Activated naive CD4-positive, alpha-beta T cell treated with anti-CD3 and anti-CD28 coated beads for 36 hours (primary cell): ENCODE measurements around the gene FNDC8. TPM values are rescaled to one million over a fixed set of nuclear protein-coding genes. Genes with fewer than 3 reads are reported as not detected.
A peak's percentile ranks its signal among the peaks of the same experiment; 100 is the strongest.

ENCODE experiments used
- CTCF ChIA-PET: fragments of 350-600 bp; sonication (Branson Sonifier 250); formaldehyde crosslinking; loops from one replicate; lab custom pipeline; 2021; ENCODE audit warnings: antibody characterized with exemption; lab: Charles Lee
- DNase-seq: peaks from one replicate; pipeline ENCODE4 v3.0.0-alpha.2; 2020
- H3K27ac Mint-ChIP-seq: one replicate; pipeline ENCODE4 v1.8.0; 2021; ENCODE audit warnings: mild to moderate bottlenecking, mixed read lengths
- H3K27me3 Mint-ChIP-seq: one replicate; pipeline ENCODE4 v1.8.0; 2021; ENCODE audit warnings: low read depth, mixed read lengths
- H3K36me3 Mint-ChIP-seq: one replicate; pipeline ENCODE4 v1.8.0; 2021; ENCODE audit warnings: low read depth, mixed read lengths
- H3K4me1 Mint-ChIP-seq: one replicate; pipeline ENCODE4 v1.8.0; 2021; ENCODE audit warnings: low read depth, mixed read lengths
- H3K4me3 Mint-ChIP-seq: one replicate; pipeline ENCODE4 v1.8.0; 2021; ENCODE audit warnings: mild to moderate bottlenecking, moderate library complexity, mixed read lengths
- H3K9me3 Mint-ChIP-seq: one replicate; pipeline ENCODE4 v1.8.0; 2021; ENCODE audit warnings: mixed read lengths
- intact Hi-C: fragments of 100-400 bp; cut with micrococcal nuclease; formaldehyde crosslinking; loops from one replicate; pipeline ENCODE4 v1.15.1; 2023
- total RNA-seq, 2 experiments: library from RNA; stranded (reverse); gene quantifications; one replicate each; pipeline ENCODE4 v1.2.3, GENCODE V29; 2021

Gene FNDC8
- total RNA-seq, 2 experiments from 2014 or later, result not detected

DNA sequence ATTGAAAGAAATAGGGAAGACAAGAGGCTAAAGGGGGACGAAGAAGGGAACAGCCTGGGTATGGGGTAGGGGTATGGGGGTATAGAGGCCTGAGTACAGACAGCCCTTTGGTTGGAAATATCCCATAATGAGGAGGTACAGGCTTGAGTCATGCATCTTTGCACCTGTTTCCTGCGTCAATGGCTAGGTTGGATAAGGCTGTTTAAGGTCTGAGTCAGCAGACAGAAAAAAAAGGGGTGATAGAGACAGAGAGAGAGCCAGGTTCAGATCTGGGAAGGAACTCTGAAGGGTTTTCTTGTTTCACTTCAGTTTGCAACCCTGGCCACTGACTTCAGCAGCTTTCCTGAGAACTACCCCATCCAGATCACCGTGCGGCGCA lies 8.5 kb downstream of the FNDC8 start:
- Mint-ChIP-seq H3K27ac (peak overlapping the region; percentile 59), H3K4me1 (no peaks in the 10 kb centered on the region), H3K27me3 (no peaks in the 10 kb centered on the region), H3K4me3 (no peak overlapping the region), H3K36me3 (peaks cover 29% of the 10 kb centered on the region), H3K9me3 (no peaks in the 10 kb centered on the region)
- intact Hi-C loops, result no loop called here
- CTCF ChIA-PET, result no interaction called here
- no peak for DNase-seq

DNA sequence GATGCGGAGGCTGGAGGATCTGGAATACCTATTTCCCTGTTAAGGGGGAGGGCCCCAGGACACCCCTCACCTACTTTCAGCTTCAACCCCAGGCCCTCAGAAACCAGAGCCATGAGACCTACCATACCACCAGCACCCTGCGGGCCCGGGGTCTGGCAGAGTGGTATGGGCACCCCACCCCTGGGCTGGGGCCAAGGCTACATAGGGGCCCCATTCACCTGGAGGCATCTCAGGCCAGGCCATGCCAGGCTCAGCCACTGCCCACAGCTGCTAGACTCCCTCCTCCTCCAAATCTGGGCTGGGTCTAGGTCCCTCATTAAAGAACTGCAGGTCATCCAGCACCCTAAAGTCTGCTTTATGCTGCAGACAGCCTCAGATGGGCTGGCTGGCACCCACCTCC lies 9.0 kb downstream of the FNDC8 start:
- Mint-ChIP-seq H3K27ac (peak overlapping the region; percentile 59), H3K36me3 (peaks cover 31% of the 10 kb centered on the region), H3K4me3 (no peak overlapping the region), H3K27me3 (no peaks in the 10 kb centered on the region), H3K9me3 (no peaks in the 10 kb centered on the region), H3K4me1 (no peaks in the 10 kb centered on the region)
- CTCF ChIA-PET, result interaction anchor here (0.9 to 1.1 kb wide), 2 partner anchors 10 to 13 kb away, joined by 3 to 4 read pairs; no protein-coding TSS in a partner anchor
- intact Hi-C loops, result no loop called here
- DNase-seq, result no peak

DNA sequence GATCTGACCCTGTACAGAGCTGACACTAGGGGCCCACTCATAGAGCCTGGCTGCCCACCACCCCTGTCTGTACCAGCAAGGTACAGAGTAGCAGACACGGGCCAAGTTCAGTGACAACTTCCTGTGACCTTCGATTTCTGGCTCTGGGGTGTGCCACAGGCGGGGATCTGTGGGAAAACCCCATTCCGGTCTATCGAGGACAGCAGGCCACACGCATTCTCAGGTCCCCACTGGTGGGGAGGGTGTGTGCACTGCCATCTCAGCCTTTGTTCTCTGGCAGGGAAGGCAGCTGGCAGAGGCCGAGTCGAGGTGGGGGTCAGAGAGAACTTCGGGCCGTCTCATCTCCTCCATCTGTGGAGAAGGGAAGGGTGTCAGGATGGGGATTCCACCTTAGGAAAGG lies 10.7 kb downstream of the FNDC8 start:
- H3K4me3 Mint-ChIP-seq, result no peak overlapping the region
- H3K36me3 Mint-ChIP-seq, result peaks cover 43% of the 10 kb centered on the region
- CTCF ChIA-PET, result no interaction called here
- no peak overlapping the region for H3K27ac Mint-ChIP-seq
- DNase-seq, result no peak
- no peaks in the 10 kb centered on the region for H3K9me3 Mint-ChIP-seq
- H3K4me1 Mint-ChIP-seq, result no peaks in the 10 kb centered on the region
- intact Hi-C loops, result no loop called here
- no peaks in the 10 kb centered on the region for H3K27me3 Mint-ChIP-seq

DNA sequence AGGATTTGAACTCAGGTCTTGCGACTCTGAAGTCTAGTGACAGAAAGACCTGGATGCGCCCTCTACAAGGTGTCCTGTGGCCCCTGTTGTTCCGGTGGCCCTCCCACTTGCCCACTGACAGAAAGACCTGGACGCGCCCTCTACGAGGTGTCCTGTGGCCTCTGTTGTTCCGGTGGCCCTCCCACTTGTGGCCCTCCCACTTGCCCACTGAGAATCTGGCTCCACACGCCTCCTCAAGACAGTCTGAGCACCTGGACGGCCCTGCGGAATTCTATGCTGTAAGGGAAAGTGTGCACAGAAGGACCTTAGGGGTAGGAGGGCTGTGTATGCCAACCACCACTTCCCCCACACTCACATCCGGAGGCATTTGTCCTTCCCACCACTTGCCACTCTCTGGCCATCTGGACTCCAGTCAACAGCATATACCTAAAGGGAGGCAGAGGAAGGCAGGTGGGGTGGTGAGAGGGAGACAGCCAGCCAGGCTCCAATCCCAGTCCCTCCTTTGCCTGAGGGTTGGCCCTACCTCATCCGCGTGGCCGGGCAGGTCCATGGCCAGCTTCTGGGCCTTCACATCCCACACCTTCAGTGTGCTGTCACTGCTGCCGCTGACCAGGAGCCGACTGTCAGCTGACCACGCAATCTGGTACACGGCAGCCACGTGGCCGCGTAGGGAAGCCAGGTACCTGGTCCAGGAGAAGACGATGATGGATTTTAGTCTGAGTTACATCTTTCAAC lies 11.6 kb downstream of the FNDC8 start:
- peaks cover 46% of the 10 kb centered on the region for H3K36me3 Mint-ChIP-seq
- intact Hi-C loops, result no loop called here
- H3K4me3 Mint-ChIP-seq, result no peak overlapping the region
- no peaks in the 10 kb centered on the region for H3K9me3 Mint-ChIP-seq
- no peak overlapping the region for H3K27ac Mint-ChIP-seq
- no peaks in the 10 kb centered on the region for H3K4me1 Mint-ChIP-seq
- no peak for DNase-seq
- CTCF ChIA-PET, result no interaction called here
- no peaks in the 10 kb centered on the region for H3K27me3 Mint-ChIP-seq

DNA sequence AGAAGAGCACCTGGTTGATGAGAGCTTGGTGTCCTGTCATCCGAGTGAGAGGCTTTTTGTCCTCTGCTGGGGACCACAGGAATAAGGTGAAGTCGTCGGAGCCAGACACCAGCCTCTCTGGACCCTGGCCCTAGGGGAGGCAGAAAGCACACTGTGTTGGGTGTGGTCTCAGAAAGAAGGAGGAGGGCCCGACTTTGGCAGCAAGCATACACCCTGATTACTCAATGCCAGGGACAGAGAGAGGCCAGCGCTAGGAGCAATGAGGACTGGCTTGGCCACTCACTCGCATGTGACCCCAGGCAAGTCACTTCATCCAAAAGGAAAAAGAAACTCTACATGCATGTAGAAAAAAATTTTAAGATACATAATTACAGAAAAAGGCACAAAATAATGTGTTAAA lies 13.9 kb downstream of the FNDC8 start:
- Mint-ChIP-seq H3K27me3 (no peaks in the 10 kb centered on the region), H3K4me3 (no peak overlapping the region), H3K27ac (no peak overlapping the region), H3K4me1 (peaks cover 6% of the 10 kb centered on the region), H3K36me3 (peaks cover 54% of the 10 kb centered on the region), H3K9me3 (no peaks in the 10 kb centered on the region)
- no peak for DNase-seq
- CTCF ChIA-PET, result no interaction called here
- intact Hi-C loops, result no loop called here

DNA sequence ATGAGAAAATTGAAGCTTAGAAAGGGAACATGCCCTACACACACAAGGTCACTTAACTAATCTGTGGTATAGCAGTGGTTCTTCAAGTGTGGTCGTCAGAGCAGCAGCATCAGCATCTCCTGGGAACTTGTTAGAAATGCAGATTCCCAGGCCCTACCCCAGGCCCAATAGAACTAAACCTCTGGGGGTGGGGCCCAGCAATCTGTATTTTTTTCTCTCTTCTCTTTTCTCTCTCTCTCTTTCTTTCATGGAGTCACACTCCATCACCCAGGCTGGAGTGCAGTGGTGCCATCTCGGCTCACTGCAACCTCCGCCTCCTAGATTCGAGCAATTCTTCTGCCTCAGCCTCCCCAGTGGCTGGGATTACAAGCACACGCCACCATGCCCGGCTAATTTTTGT lies 16.8 kb downstream of the FNDC8 start:
- no peaks in the 10 kb centered on the region for H3K9me3 Mint-ChIP-seq
- no peak overlapping the region for H3K4me3 Mint-ChIP-seq
- intact Hi-C loops, result no loop called here
- no peaks in the 10 kb centered on the region for H3K27me3 Mint-ChIP-seq
- H3K4me1 Mint-ChIP-seq, result peaks cover 19% of the 10 kb centered on the region
- CTCF ChIA-PET, result no interaction called here
- no peak overlapping the region for H3K27ac Mint-ChIP-seq
- H3K36me3 Mint-ChIP-seq, result peaks cover 43% of the 10 kb centered on the region
- no peak for DNase-seq

DNA sequence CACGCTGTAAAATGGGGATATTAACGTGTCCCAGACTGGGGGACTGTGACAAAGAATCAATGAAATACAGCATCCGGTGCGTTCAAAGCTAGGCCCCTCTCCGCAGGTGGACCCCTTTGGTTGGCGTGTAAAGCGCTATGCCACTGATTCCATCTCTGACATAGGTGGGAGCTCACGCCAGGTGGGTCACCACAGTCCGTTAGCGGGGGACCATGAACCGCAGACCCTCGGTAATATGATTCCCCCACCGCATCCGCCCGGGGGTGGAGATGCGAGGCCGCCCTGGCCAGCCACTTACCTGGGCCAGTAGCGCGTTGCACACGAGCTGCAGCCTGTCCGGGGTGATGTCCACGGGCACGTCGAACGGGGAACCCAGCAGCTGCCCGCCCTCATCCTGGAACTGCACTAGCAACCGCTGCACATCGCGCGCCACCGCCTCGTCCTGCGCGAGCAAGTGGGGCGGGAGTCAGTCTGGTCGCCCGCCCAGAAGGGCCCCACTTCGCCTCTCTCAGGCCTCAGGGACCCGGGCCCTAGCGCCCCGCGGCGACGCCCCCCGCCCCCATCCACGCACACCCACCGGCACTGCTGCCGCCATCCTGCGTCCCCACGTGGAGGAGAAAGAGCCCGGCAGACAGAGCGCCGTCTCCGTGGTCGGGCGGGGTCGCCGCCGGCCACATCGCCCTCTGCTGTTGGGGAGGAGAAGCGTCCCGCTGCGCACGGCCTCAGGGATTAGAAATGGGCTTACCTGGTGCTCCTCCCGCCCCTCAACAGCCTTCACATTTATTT lies 20.5 kb downstream of the FNDC8 start, which contains the start of gene NLE1:
Gene NLE1 (minus strand): TSS at position 623 of the 786 bp plus-strand sequence. CDS start 28 bp downstream, at position 595.
- CTCF ChIA-PET, result interaction anchor here (0.7 to 1.5 kb wide), 5 partner anchors 18 to 394 kb away, joined by 3 to 6 read pairs (median 3); no protein-coding TSS in a partner anchor
- peak; percentile 89 for DNase-seq
- Mint-ChIP-seq H3K27ac (peak within 1 kb of the TSS; percentile 82), H3K27me3 (no peaks in the 10 kb centered on the region), H3K36me3 (peaks cover 16% of the 10 kb centered on the region), H3K9me3 (no peaks in the 10 kb centered on the region), H3K4me1 (peaks cover 25% of the 10 kb centered on the region), H3K4me3 (peak within 1 kb of the TSS; percentile 77)
- intact Hi-C loops, result loop anchor here (1.0 to 2.0 kb wide), 4 partner anchors 18 to 397 kb away; no protein-coding TSS in a partner anchor

DNA sequence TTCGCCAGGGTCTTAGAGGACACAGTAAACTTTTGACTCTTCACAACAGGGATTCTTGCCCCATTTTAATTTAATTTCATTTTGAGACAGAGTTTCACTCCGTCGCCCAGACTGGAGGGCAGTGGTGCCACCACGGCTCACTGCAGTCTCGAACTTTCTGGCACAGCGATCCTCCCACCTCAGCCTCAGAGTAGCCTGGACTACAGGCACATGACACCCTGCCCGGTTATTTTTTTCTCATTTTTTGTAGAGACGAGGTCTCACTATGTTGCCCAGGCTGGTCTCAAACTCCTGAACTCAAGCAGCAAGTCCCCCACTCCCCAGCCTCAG lies 21.0 kb downstream of the FNDC8 start:
- CTCF ChIA-PET, result interaction anchor here (1.6 kb wide), 1 partner anchor 98 kb away, joined by 6 read pairs; no protein-coding TSS in a partner anchor
- peak overlapping the region; percentile 56 for H3K27ac Mint-ChIP-seq
- peaks cover 25% of the 10 kb centered on the region for H3K4me1 Mint-ChIP-seq
- no peak for DNase-seq
- intact Hi-C loops, result loop anchor here (1.0 to 2.0 kb wide), 4 partner anchors 18 to 396 kb away; no protein-coding TSS in a partner anchor
- H3K27me3 Mint-ChIP-seq, result no peaks in the 10 kb centered on the region
- peak overlapping the region; percentile 77 for H3K4me3 Mint-ChIP-seq
- peaks cover 13% of the 10 kb centered on the region for H3K36me3 Mint-ChIP-seq
- no peaks in the 10 kb centered on the region for H3K9me3 Mint-ChIP-seq

DNA sequence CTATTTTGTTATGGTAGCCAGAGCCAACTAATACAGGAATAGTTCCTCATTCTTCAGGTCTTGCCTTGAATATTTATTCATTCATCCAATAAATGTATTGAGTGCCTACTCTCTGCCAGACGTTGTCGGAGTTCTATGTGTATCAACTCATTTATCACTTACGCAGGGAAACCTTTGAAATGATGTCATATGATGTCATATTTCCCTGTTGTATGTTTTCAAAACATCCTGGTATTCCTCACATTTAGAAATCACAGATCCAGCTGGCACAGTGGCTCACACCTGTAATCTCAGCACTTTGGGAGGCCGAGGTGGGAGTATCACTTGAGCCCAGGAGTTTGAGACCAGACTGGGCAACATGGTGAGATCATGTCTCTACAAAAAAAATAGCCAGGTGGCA lies 23.4 kb downstream of the FNDC8 start:
- CTCF ChIA-PET, result interaction anchor here (0.5 to 1.0 kb wide), 2 partner anchors 13 to 186 kb away, joined by 3 to 4 read pairs; no protein-coding TSS in a partner anchor
- H3K4me1 Mint-ChIP-seq, result peaks cover 23% of the 10 kb centered on the region
- no peak overlapping the region for H3K4me3 Mint-ChIP-seq
- H3K27ac Mint-ChIP-seq, result no peak overlapping the region
- H3K9me3 Mint-ChIP-seq, result no peaks in the 10 kb centered on the region
- DNase-seq, result no peak
- H3K27me3 Mint-ChIP-seq, result no peaks in the 10 kb centered on the region
- H3K36me3 Mint-ChIP-seq, result peaks cover 4% of the 10 kb centered on the region
- intact Hi-C loops, result no loop called here

DNA sequence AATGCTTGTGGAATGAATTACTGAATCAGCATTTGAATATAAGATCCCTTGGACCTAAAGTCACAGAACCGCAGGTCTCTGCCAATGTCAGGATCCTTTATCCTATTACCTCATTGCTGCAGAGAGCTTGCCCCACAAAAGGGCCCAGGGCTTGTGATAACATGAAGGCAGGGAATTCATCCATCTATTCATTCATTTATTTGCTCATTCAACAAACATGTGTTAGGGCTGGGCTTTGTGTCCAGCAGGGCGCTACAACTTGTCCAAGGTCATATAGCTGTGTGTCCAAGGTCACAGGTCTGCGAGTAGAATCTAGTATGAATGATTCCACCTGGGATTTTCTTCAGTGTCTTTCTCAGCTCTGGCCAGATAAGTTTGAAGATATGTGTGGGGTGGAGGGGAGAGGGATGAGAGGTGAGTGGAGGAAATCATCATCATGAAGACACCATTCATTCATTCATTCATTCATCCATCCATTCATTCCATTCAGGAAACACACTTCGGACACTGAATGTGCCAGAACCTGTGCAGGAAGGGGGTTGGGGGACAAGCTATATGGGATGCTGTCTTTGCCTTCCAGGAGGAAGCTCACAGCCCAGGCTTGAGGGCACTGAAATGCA lies 24.9 kb downstream of the FNDC8 start:
- intact Hi-C loops, result no loop called here
- no peak overlapping the region for H3K4me3 Mint-ChIP-seq
- no peak for DNase-seq
- H3K36me3 Mint-ChIP-seq, result no peaks in the 10 kb centered on the region
- peaks cover 12% of the 10 kb centered on the region for H3K4me1 Mint-ChIP-seq
- CTCF ChIA-PET, result no interaction called here
- H3K27me3 Mint-ChIP-seq, result no peaks in the 10 kb centered on the region
- H3K9me3 Mint-ChIP-seq, result no peaks in the 10 kb centered on the region
- no peak overlapping the region for H3K27ac Mint-ChIP-seq

DNA sequence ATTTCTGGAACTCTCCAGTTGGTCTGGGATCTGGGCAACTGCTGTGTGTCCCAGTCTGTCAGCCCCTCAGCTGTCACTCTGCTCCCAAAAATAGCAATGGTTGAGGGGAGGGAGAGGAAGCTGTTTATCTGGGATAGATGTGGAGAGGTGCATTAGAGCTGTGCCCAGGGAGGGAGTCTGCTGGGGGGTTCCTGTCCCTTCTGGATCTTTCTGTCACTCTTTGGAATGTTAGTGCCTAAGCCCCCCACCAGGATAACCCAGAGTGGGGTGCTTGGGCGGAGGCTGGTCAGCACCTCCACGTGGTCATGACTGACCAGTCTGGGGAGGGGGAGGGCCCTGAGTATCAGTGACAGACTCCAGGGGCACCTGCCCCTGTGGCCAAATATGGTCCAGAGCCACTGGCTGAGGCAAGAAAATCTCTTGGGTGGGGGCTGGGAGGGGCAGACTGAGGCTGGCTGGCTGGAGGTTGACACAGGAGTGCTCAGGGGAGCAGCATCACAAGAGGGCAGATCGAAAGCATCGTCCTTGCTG lies 26.0 kb downstream of the FNDC8 start, which contains the start of gene UNC45B:
Gene UNC45B (plus strand): TSS at position 443 of the 531 bp plus-strand sequence. CDS start 447 bp downstream, outside the sequence.
- CTCF ChIA-PET, result interaction anchor here (1.9 kb wide), 1 partner anchor 11 kb away, joined by 5 read pairs; no protein-coding TSS in a partner anchor
- Mint-ChIP-seq H3K27me3 (no peaks in the 10 kb centered on the region), H3K9me3 (no peaks in the 10 kb centered on the region), H3K4me1 (peaks cover 8% of the 10 kb centered on the region), H3K36me3 (no peaks in the 10 kb centered on the region), H3K27ac (no peak within 1 kb of the TSS), H3K4me3 (no peak within 1 kb of the TSS)
- intact Hi-C loops, result no loop called here
- no peak for DNase-seq

DNA sequence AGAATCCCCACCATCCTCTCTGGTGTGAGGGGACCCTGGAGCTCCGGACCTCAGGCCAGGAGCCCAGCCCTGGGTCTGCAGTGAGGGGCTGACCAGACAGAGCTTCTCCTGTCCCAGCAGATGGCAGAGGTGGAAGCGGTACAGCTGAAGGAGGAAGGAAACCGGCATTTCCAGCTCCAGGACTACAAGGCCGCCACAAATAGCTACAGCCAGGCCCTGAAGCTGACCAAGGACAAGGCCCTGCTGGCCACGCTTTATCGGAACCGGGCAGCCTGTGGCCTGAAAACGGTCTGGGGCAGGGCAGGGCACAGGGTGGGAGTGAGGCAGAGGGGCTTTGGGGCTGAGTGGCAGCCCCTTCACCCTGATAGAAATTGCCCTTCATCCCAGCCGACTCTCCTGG lies 26.7 kb downstream of the FNDC8 start:
- intact Hi-C loops, result no loop called here
- H3K36me3 Mint-ChIP-seq, result no peaks in the 10 kb centered on the region
- no peaks in the 10 kb centered on the region for H3K9me3 Mint-ChIP-seq
- DNase-seq, result no peak
- H3K27me3 Mint-ChIP-seq, result no peaks in the 10 kb centered on the region
- CTCF ChIA-PET, result interaction anchor here (1.9 kb wide), 1 partner anchor 11 kb away, joined by 5 read pairs; no protein-coding TSS in a partner anchor
- no peak overlapping the region for H3K27ac Mint-ChIP-seq
- H3K4me1 Mint-ChIP-seq, result peaks cover 6% of the 10 kb centered on the region
- H3K4me3 Mint-ChIP-seq, result no peak overlapping the region
